IMR-90 (cell line): ENCODE data around the gene TRMO. TPM values are rescaled to one million over a fixed set of nuclear protein-coding genes. Genes with fewer than 3 reads are reported as not detected.

Source experiments
- ATAC-seq: fragments of 200-7000 bp; cut with Tn5 transposase; 2 replicates; pipeline ENCODE4 v1.9.1; 2020; ENCODE audit warnings: low read depth, mild to moderate bottlenecking, moderate library complexity
- BruUV-seq: library from RNA; stranded (reverse); fragments of 400-500 nt; replicated peaks from 2 replicates; lab custom pipeline; 2021; lab: Mats Ljungman, UMichigan
- CTCF ChIA-PET: fragments of 300-600 bp; formaldehyde crosslinking; extraction: SDS; loops from one replicate; lab custom pipeline; 2021; ENCODE audit warnings: antibody characterized with exemption; lab: Yijun Ruan, JAX
- POLR2A ChIA-PET: fragments of 300-600 bp; sonication (Branson Sonifier 250); formaldehyde crosslinking; loops from one replicate; lab custom pipeline; 2022; ENCODE audit warnings: antibody characterized with exemption; ENCODE audit not compliant: unreplicated experiment; lab: Charles Lee
- DNase-seq: peaks from one replicate; pipeline ENCODE4 v3.0.0; 2013
- H2AFZ ChIP-seq: replicated peaks from 2 replicates; pipeline ENCODE3; 2013; ENCODE audit warnings: low read length, mild to moderate bottlenecking; ENCODE audit not compliant: poor library complexity
- H2AK5ac ChIP-seq: 2 replicates; pipeline ENCODE4 v1.6.1; 2013; ENCODE audit warnings: low read depth, low read length, inconsistent platforms
- H2AK9ac ChIP-seq: replicated peaks from 2 replicates; pipeline ENCODE3; 2013; ENCODE audit warnings: mild to moderate bottlenecking, low read depth, low read length, moderate library complexity; ENCODE audit not compliant: poor library complexity
- H2BK120ac ChIP-seq: 2 replicates; pipeline ENCODE4 v1.6.1; 2013; ENCODE audit warnings: low read depth, low read length, inconsistent platforms
- H2BK15ac ChIP-seq: 3 replicates; pipeline ENCODE4 v1.6.1; 2013; ENCODE audit warnings: low read depth, low read length, inconsistent platforms
- H2BK20ac ChIP-seq: 2 replicates; pipeline ENCODE4 v1.6.1; 2013; ENCODE audit warnings: low read depth, mild to moderate bottlenecking, inconsistent platforms, low read length, moderate library complexity
- H2BK5ac ChIP-seq: 2 replicates; pipeline ENCODE4 v1.6.1; 2013; ENCODE audit warnings: mild to moderate bottlenecking, low read depth, low read length, inconsistent platforms; ENCODE audit not compliant: poor library complexity, severe bottlenecking
- H3K14ac ChIP-seq: replicated peaks from 2 replicates; pipeline ENCODE4 v1.6.1; 2013; ENCODE audit warnings: low read depth, low read length, inconsistent platforms
- H3K18ac ChIP-seq: 2 replicates; pipeline ENCODE4 v1.6.1; 2013; ENCODE audit warnings: low read depth, low read length, control low read depth
- H3K23ac ChIP-seq: 2 replicates; pipeline ENCODE4 v1.6.1; 2013; ENCODE audit warnings: low read depth, low read length, inconsistent platforms
- H3K27ac ChIP-seq: 2 replicates; pipeline ENCODE4 v1.5.1; 2013; ENCODE audit warnings: mild to moderate bottlenecking, control low read depth, low read length; ENCODE audit not compliant: insufficient read depth
- H3K27me3 ChIP-seq: 2 replicates; pipeline ENCODE4 v1.6.1; 2013; ENCODE audit warnings: low read length; ENCODE audit not compliant: control insufficient read depth, insufficient read depth
- H3K36me3 ChIP-seq: 2 replicates; pipeline ENCODE4 v1.6.1; 2013; ENCODE audit warnings: low read length, mixed read lengths; ENCODE audit not compliant: control insufficient read depth, insufficient read depth
- H3K4ac ChIP-seq: 2 replicates; pipeline ENCODE4 v1.6.1; 2013; ENCODE audit warnings: low read depth, low read length, inconsistent platforms
- H3K4me1 ChIP-seq: 2 replicates; pipeline ENCODE4 v1.6.1; 2013; ENCODE audit warnings: low read length, mixed read lengths; ENCODE audit not compliant: control insufficient read depth, insufficient read depth
- H3K4me2 ChIP-seq: 2 replicates; pipeline ENCODE4 v1.6.1; 2013; ENCODE audit warnings: low read depth, mild to moderate bottlenecking, control low read depth, low read length, moderate library complexity
- H3K4me3 ChIP-seq: 2 replicates; pipeline ENCODE4 v1.5.1; 2013; ENCODE audit warnings: low read depth, mild to moderate bottlenecking, control low read depth, low read length, moderate library complexity; ENCODE audit not compliant: insufficient read depth
- H3K56ac ChIP-seq: 2 replicates; pipeline ENCODE4 v1.6.1; 2013; ENCODE audit warnings: low read length, inconsistent platforms; ENCODE audit not compliant: insufficient read depth; ENCODE audit errors: extremely low read depth
- H3K79me1 ChIP-seq, 2 experiments: 2 replicates each; pipeline ENCODE4 v1.6.1; 2013; ENCODE audit warnings: low read length in 2 of 2, inconsistent platforms in 1 of 2, low read depth in 1 of 2
- H3K9ac ChIP-seq: 2 replicates; pipeline ENCODE4 v1.6.1; 2013; ENCODE audit warnings: low read depth, low read length, control low read depth
- H3K9me1 ChIP-seq: 2 replicates; pipeline ENCODE4 v1.6.1; 2013; ENCODE audit warnings: low read length, inconsistent platforms; ENCODE audit not compliant: insufficient read depth
- H3K9me3 ChIP-seq: 2 replicates; pipeline ENCODE4 v1.6.1; 2013; ENCODE audit warnings: low read length; ENCODE audit not compliant: control insufficient read depth, insufficient read depth
- H4K20me1 ChIP-seq: 2 replicates; pipeline ENCODE4 v1.6.1; 2013; ENCODE audit warnings: low read length, inconsistent platforms; ENCODE audit not compliant: insufficient read depth
- H4K5ac ChIP-seq: 2 replicates; pipeline ENCODE4 v1.6.1; 2013; ENCODE audit warnings: mild to moderate bottlenecking, low read depth, low read length, control low read depth
- H4K8ac ChIP-seq, 2 experiments: 2 replicates each; pipeline ENCODE4 v1.6.1; 2013; ENCODE audit warnings: low read depth in 2 of 2, low read length in 2 of 2, control low read depth in 1 of 2, inconsistent platforms in 1 of 2
- H4K91ac ChIP-seq: 2 replicates; pipeline ENCODE4 v1.6.1; 2013; ENCODE audit warnings: low read depth, low read length, inconsistent platforms; ENCODE audit not compliant: insufficient read depth
- ELK1 ChIP-seq: fragments of 150-350 bp; IDR thresholded peaks from 2 replicates; pipeline ENCODE4 v1.6.1; 2016; ENCODE audit warnings: low read depth, mild to moderate bottlenecking, low read length, moderate library complexity, borderline replicate concordance
- USF2 ChIP-seq: fragments of 150-350 bp; IDR thresholded peaks from 2 replicates; pipeline ENCODE4 v1.6.1; 2017; ENCODE audit warnings: mild to moderate bottlenecking, antibody characterized with exemption, low read length, low read depth
- WGBS, 2 experiments: methylation state at CpG; one replicate each; pipeline versions ENCODE4 v1.1.5 to v1.1.7; 2013; ENCODE audit warnings: missing lambda C conversion rate in 2 of 2; ENCODE audit not compliant: insufficient read length in 1 of 2; ENCODE audit errors: extremely low coverage in 2 of 2; 5-methylcytosine and 5-hydroxymethylcytosine counted together
- dilution Hi-C: fragments of 300-500 bp; cut with HindIII; formaldehyde crosslinking; loops from one replicate; pipeline ENCODE4 v1.14.3; 2018; ENCODE audit warnings: low sequenced_read_pairs; ENCODE audit not compliant: unreplicated experiment
- in situ Hi-C: fragments of 300-500 bp; cut with MboI; formaldehyde crosslinking; loops from 3 replicates; pipeline ENCODE4 v1.14.3; 2019; ENCODE audit warnings: low sequenced_read_pairs, inconsistent platforms, mixed read lengths
- intact Hi-C: fragments of 100-400 bp; cut with micrococcal nuclease; formaldehyde crosslinking; loops from 2 replicates; pipeline ENCODE4 v1.10.0; 2022
- polyA plus RNA-seq, 3 experiments: library from polyadenylated mRNA; depleted of rRNA; stranded (reverse); fragments of >200 nt; gene quantifications; 2 replicates each; pipeline ENCODE4 v1.2.3, GENCODE V29; 2012; ENCODE audit warnings: low replicate concordance in 1 of 3
- total RNA-seq: library from RNA; depleted of rRNA; stranded (reverse); fragments of >200 nt; gene quantifications from 2 replicates; pipeline ENCODE4 v1.2.3, GENCODE V29; 2012

TRMO gene
- total and polyA plus RNA-seq, 2 of the 4 experiments (the other 2 are of a cell fraction), result 10.2 to 19.9 TPM

GRCh38 chr9:97934321-97935115, 12.2 kb upstream of the TRMO start:
- H3K4me2 ChIP-seq, result no peak overlapping the region
- H2AK9ac ChIP-seq, result no peak overlapping the region
- DNase-seq (no peak), ATAC-seq (no peak)
- WGBS, 2 experiments, result no CpG with 5 or more reads among the region's 6 CpGs
- H3K9me1 ChIP-seq, result no peaks in the 10 kb centered on the region
- peaks cover 61% of the 10 kb centered on the region for H3K27me3 ChIP-seq
- H3K4me1 ChIP-seq, result no peaks in the 10 kb centered on the region
- H3K27ac ChIP-seq, result no peak overlapping the region
- no peak overlapping the region for H3K4ac ChIP-seq
- no peaks in the 10 kb centered on the region for H3K79me1 ChIP-seq
- no TSS peak for BruUV-seq
- H2BK5ac ChIP-seq, result no peak overlapping the region
- no peak overlapping the region for H2BK120ac ChIP-seq
- no peak overlapping the region for H3K4me3 ChIP-seq
- dilution Hi-C loops (no loop called here), intact Hi-C loops (loop anchor here (5.0 kb wide), 1 partner anchor 38 kb away; no protein-coding TSS in a partner anchor), in situ Hi-C loops (no loop called here)
- no peak overlapping the region for H2AFZ ChIP-seq
- H3K9me3 ChIP-seq, result no peaks in the 10 kb centered on the region
- POLR2A ChIA-PET, result no interaction called here
- H3K18ac ChIP-seq, result no peak overlapping the region
- H2AK5ac ChIP-seq, result no peak overlapping the region
- no peaks in the 10 kb centered on the region for H4K20me1 ChIP-seq
- H3K36me3 ChIP-seq, result no peaks in the 10 kb centered on the region
- no peak for TF ChIP-seq ELK1
- TF ChIP-seq USF2, result no peak
- no peak overlapping the region for H4K5ac ChIP-seq
- H3K14ac ChIP-seq, result no peak overlapping the region
- no peak overlapping the region for H2BK20ac ChIP-seq
- no peak overlapping the region for H4K8ac ChIP-seq
- CTCF ChIA-PET, result interaction anchor here (0.6 kb wide), 1 partner anchor 501 kb away, joined by 3 read pairs; no protein-coding TSS in a partner anchor
- no peak overlapping the region for H3K23ac ChIP-seq
- no peak overlapping the region for H2BK15ac ChIP-seq
- H4K91ac ChIP-seq, result no peak overlapping the region
- no peak overlapping the region for H3K9ac ChIP-seq
- no peak overlapping the region for H3K56ac ChIP-seq
